HL-60/S4 (cell line): ENCODE data around the gene RAB11B.
"Not testable (repeated sequence)": the region's sequence is repeated elsewhere in the genome, so short reads cannot be mapped to it uniquely, and the experiment has no call there.

Source experiments
- in situ Hi-C: fragments of 300-500 bp; cut with MboI; formaldehyde crosslinking; loops from 2 replicates; pipeline ENCODE4 v1.14.3; 2022; ENCODE audit warnings: low sequenced_read_pairs

Gene RAB11B

DNA sequence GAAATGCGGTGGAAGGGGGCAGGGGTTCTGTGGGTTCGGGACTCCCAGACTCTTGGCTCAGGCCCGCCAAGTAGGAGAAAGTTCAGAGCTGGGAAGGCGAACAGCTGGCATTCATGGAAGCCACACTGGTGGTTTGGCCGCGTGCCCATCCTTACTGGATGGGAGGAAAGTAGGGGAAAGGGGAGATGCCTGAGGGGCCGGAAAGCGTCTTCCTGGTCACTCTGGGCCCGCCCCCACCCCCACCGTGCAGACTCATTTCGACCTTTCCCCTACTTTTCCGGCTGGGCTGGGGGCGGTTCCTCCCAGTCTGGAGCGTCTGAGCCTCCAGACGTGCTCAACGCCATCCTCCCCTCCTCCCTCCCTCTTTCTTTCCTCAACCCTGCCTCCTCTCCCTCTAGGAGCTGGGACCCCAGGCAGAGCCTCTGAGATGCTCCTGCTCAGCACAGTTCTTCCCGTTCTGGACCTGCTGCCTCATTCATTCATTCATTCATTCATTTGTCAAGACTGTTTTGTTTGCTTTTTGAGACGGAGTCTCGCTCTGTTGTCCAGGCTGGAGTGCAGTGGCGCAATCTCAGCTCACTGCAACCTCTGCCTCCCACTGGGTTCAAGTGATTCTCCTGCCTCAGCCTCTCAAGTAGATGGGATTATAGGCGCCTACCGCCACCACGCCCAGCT, 22.7 kb upstream of the RAB11B start:
- in situ Hi-C loops, result loop anchor here (25.0 kb wide), 1 partner anchor 220 kb away; the partner anchor contains the start of gene MYO1F

DNA sequence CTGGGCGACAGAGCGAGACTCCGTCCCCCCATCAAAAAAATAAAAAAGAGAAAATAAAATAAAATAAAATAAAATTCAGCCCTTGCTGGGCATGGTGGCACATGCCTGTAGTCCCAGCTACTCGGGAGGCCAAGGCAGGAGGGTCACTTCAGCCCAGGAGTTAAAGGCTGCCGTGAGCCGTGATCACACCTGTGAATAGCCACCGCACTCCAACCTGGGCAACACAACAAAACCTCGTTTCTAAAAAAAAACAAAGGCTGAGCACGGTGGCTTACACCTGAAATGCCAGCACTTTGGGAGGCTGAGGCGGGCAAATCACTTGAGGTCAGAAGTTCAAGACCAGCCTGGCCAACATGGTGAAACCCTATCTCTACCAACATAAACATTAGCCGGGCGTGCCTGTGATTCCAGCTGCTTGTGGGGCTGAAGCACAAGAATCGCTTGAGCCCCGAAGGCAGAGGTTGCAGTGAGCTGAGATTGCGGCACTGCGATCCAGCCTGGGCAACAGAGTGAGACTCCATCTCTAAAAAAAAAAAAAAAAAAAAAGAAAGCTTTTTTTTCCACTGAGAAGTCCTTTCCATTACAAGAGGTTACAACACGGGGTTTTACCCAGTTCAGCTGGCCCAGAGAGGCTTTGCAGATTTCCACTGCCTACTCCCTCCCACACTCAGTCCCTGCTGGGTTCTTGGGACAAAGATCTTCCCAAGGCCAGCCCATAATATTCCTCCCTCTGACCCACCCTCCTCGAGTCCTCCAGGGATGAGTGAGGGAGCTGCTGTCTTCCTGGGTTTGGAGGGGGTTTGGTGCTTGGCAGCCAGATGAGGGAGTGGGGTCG, 19.8 kb upstream of the RAB11B start:
- in situ Hi-C loops, result loop anchor here (25.0 kb wide), 1 partner anchor 217 kb away; the partner anchor contains the start of gene MYO1F

DNA sequence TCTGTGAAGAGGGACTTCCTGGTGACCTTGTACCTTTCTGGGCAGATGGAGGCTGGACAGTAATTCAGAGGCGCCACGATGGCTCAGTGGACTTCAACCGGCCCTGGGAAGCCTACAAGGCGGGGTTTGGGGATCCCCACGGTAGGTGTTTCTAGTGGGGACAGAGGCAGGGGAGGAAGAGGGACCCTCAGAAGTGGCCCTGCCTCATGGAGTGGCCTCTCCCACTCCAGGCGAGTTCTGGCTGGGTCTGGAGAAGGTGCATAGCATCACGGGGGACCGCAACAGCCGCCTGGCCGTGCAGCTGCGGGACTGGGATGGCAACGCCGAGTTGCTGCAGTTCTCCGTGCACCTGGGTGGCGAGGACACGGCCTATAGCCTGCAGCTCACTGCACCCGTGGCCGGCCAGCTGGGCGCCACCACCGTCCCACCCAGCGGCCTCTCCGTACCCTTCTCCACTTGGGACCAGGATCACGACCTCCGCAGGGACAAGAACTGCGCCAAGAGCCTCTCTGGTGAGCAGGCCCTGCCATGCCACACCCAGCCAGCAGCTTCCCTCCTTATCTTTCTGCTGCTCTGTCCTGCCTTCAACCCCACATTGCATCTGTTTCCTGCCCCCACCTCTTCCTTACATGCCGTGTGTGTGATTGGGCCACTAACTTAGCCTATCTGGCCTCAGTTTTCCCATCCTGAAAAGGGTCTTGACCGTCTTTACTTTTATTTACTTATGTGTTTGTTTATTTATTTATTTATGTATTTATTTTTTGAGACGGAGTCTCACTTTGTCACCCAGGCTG, 19.0 kb upstream of the RAB11B start:
- in situ Hi-C loops, result loop anchor here (25.0 kb wide), 1 partner anchor 216 kb away; the partner anchor contains the start of gene MYO1F

DNA sequence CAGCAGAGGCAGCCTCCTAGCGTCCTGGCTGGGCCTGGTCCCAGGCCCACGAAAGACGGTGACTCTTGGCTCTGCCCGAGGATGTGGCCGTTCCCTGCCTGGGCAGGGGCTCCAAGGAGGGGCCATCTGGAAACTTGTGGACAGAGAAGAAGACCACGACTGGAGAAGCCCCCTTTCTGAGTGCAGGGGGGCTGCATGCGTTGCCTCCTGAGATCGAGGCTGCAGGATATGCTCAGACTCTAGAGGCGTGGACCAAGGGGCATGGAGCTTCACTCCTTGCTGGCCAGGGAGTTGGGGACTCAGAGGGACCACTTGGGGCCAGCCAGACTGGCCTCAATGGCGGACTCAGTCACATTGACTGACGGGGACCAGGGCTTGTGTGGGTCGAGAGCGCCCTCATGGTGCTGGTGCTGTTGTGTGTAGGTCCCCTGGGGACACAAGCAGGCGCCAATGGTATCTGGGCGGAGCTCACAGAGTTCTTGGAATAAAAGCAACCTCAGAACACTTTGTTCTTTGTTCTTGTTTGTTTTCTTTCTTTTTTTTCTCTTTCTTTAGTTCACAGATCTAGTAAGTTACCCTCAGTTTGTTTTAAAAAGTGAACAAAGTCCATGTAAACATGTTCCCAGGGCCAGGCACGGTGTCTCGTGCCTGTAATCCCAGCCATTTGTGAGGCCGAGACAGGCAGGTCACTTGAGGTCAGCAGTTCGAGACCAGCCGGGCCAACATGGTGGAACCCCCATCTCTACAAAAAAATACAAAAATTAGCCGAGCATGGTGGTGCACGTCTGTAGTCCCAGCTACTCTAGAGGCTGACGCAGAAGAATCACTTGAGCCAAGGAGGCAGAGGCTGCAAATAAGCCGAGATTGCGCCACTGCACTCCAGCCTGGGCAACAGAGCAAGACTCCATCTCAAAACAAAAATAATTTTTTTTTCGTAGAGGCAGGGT, 16.0 kb upstream of the RAB11B start:
- in situ Hi-C loops, result loop anchor here (25.0 kb wide), 1 partner anchor 213 kb away; the partner anchor contains the start of gene MYO1F

DNA sequence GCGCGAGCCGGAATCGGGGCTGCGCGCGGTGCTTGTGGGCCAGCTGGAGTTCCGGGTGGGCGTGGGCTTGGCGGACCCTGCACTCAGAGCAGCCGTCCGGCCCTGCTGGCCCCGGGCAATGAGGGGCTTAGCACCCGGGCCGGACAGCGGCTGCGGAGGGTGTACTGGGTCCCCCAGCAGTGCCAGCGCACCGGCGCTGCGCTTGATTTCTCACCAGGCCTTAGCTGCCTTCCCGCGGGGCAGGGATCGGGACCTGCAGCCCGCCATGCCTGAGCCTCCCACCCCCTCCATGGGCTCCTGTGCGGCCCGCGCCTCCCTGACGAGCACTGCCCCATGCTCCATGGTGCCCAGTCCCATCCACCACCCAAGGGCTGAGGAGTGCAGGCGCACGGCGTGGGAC, 14.4 kb upstream of the RAB11B start:
- in situ Hi-C loops, result not testable (repeated sequence)

DNA sequence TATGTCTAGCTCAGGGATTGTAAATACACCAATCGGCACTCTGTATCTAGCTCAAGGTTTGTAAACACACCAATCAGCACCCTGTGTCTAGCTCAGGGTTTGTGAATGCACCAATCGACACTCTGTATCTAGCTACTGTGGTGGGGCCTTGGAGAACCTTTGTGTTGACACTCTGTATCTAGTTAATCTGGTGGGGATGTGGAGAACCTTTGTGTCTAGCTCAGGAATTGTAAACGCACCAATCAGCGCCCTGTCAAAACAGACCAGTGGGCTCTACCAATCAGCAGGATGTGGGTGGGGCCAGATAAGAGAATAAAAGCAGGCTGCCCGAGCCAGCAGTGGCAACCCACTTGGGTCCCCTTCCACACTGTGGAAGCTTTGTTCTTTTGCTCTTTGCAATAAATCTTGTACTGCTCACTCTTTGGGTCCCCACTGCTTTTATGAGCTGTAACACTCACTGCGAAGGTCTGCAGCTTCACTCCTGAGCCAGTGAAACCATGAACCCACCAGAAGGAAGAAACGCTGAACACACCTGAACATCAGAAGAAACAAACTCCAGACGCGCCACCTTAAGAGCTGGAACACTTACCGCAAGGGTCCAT, 13.7 kb upstream of the RAB11B start:
- in situ Hi-C loops, result not testable (repeated sequence)

DNA sequence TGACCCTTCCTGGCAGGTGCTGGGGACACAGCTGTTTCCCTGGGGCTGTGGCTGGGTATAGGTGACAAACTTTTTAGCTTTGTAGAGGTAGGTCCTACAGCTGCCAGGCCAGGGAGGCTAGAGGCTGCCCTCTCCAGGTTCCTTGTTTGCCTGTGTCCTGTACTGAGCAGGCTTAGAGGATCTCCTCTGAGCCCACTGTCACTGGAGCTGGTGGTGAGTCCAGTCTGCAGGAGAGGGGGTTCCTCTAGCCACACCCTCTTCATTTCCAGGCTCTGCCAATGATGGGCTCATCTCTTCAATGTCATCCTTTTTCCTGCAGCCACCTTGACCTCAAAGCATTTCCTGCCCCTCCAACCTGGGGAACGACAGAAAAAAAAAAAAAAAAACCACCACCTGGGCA, 12.6 kb upstream of the RAB11B start:
- in situ Hi-C loops, result no loop called here

DNA sequence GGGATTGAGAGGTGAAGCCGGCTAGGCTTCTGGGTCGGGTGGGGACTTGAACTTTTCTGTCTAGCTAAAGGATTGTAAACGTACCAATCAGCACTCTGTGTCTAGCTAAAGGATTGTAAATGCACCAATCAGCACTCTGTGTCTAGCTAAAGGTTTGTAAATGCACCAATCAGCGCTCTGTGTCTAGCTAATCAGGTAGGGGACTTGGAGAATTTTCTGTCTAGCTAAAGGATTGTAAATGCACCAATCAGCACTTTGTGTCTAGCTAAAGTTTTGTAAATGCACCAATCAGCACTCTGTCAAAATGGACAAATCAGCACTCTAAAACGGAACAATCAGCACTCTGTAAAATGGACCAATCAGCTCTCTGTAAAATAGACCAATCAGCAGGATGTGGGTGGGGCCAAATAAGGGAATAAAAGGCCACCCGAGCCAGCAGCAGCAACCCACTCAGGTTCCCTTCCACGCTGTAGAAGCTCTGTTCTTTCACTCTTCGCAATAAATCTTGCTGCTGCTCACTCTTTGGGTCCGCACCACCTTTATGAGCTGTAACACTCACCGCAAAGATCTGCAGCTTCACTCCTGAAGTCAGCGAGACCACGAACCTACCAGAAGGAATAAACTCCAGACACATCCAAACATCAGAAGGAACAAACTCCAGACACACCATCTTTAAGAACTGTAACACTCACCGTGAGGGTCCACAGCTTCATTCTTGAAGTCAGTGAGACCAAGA, 10.8 kb upstream of the RAB11B start:
- in situ Hi-C loops, result not testable (repeated sequence)

DNA sequence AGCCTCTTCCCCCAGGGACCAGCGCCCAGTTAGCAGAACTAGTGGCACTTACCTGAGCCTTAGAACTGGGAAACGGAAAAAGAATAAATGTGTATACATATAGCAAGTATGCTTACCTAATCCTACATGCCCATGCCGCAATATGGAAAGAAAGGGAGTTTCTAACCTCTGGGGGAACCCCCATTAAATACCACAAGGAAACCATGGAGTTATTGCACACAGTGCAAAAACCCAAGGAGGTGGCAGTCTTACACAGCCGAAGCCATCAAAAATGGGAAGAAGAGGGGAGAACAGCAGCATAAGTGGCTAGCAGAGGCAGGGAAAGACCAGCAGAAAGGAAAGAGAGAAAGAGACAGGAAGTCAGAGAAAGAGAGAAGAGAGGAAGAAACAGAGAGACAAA, 5.6 kb upstream of the RAB11B start:
- in situ Hi-C loops, result not testable (repeated sequence)

DNA sequence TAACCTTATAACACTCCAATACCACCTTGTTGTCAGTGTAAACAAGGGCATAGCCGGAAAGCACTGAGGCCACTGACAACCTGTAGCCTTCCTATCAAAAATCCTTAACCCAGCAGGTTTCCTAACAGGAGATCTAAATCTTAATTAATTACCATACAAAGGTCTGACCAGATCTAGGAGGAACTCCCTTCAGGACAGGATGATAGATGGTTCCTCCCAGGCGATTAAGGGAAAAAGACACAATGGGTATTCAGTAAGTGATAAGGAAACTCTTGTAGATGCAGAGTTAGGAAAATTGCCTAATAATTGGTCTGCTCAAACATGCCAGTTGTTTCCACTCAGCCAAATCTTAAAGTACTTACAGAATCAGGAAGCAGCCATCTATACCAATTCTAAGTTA, 5.1 kb upstream of the RAB11B start:
- in situ Hi-C loops, result not testable (repeated sequence)

DNA sequence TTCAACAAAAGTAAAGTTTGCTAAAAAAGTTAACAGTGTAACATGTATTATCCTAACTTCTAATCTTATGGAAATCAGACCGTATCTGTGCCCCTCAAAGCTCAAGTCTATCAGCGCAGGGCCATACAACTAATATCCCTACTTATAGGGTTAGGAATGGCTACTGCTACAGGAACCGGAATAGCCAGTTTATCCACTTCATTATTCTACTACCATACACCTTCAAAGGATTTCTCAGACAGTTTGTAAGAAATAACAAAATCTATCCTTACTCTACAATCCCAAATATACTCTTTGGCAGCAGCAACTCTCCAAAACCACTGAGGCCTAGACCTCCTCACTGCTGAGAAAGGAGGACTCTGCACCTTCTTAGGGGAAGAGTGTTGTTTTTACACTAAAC, 4.6 kb upstream of the RAB11B start:
- in situ Hi-C loops, result not testable (repeated sequence)

DNA sequence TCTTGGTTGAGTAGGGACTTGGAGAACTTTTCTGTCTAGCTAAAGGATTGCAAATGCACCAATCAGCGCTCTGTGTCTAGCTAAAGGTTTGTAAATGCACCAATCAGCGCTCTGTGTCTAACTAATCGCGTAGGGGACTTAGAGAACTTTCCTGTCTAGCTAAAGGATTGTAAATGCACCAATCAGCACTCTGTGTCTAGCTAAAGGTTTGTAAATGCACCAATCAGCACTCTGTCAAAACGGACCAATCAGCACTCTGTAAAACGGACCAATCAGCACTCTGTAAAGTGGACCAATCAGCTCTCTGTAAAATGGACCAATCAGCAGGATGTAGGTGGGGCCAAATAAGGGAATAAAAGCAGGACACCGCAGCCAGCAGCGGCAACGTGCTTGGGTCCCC, 3.7 kb upstream of the RAB11B start:
- in situ Hi-C loops, result not testable (repeated sequence)

DNA sequence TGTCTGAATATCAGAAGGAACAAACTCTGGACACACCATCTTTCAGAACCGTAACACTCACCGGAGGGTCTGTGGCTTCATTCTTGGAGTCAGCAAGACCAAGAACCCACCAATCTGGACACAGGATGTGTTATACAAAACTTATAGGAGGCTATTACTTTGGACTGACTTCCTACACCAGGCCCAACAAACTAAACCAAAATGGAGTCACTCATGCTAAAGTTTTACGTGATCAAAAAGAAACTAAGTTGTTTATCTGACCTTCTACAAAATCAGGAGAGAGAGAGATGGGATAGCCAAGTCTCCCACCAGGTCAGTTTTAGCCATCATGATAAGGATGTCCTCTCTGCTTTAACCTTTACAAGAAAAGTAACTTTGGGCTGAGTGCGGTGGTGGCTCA, 3.2 kb upstream of the RAB11B start:
- in situ Hi-C loops, result no loop called here

DNA sequence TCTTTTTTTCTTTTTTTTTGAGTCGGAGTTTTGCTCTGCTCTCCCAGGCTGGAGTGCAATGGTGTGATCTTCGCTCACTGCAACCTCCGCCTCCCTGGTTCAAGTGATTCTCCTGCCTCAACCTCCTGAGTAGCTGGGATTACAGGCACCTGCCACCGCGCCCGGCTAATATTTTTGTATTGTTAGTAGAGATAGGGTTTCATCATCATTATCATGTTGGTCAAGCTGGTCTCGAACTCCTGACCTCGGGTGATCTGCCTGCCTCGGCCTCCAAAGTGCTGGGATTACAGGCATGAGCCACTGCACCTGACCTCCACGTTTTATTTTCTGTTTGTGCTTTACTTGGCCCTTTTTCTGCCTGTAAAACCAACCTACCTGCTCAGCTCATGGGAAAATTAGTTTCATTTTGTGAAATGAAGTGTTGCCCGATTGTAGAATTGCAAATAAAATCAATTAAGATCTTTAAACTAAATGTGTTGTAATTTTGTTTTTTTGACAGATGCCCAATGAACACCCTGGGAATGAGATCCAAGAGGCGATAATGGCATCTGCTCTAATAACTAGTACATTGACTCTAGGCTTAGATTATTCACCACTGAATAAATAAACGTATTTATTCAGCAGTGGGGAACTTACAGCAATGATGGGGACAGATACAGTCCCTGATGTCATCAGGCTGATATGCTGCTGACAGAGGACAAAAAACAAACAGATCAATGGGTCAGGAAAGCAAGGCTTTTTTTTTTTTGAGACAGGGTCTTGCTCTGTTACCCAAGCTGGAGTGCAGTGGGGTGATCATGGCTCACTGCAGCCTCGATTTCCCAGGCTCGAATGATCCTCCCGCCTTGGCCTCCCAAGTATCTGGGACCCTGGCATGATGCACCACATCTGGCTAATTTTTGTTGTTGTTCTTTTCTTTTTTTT, 2.2 kb upstream of the RAB11B start:
- in situ Hi-C loops, result no loop called here

DNA sequence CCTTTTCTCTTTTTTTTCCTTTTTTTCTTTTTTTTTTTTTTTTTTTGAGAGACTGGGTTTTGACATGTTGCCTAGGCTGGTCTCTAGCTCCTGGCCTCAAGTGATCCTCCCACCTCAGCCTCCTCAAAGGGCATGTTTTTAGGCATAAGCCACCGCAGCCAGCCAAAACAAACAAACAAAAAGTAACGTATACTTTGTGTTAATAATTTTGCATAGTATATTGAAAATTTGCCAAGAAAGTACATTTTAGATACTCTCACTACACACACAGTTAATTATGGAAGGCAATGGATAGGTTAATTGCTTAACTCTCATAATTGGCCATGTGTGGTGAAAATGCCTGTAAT, 1.6 kb upstream of the RAB11B start:
- in situ Hi-C loops, result no loop called here

DNA sequence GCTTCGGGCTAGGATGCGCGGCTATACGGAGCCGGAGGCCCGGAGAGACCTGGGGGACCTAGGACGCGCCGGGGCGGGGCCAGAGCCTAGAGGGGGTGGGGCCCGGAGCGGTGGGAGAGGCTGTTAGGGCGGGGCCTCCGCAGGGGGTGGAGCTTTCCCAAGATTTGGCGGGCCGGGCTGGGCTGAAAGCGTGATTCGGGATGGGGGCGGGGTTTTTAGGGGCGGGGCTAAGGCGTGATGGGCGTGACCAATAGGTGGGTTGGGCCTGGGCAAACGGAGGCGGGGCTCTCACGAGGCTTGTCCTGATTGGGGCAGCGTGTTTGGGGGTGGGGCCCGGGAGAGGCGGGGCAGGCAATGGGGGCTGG, 439 bp downstream of the RAB11B start:
- in situ Hi-C loops, result no loop called here

DNA sequence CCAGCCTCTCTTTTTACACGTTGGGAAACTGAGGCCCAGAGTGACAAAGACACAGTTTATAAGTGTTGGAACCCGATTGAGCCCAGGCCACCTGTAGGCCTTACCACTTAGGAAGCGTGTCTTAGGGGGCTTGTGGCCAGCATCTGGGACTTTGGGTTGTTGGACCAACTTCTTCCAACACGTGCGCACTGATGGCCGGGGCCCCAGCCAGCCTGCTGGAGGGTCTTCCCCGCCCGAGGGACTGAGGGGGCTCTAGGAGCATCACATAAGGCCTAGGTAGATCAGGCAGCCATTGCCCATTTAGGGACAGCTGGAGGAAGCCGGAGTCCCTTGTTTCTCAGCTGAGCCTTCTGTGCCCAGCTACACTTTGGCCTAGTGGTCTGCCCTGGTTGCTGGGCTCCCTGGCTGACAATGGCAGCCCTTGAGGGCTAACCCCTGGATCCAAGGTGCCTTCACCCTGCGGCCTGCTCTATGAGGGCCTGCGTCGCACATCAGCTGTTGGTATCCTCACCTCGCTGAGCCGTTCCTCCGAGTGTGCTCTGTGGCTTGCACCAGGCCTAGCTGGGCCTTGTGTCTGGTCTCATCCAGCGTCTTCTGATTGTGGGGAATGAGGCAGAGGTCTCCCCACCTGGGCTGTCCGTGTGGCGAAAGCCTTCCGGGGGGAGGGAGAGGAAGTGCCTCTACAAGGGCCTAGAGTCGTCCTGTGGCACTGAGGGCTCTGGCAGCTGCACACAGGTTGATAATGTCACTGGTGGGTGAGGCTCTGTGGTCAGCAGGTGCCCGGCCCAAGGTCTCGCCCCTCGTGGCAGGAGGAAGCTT, 1.2 kb downstream of the RAB11B start:
- in situ Hi-C loops, result no loop called here
